Measurements from ENCODE around the gene FNIP1. TPM values are rescaled to one million over a fixed set of nuclear protein-coding genes. Genes with fewer than 3 reads are reported as not detected.

The FNIP1 gene
- total and polyA plus RNA-seq, 2 of the 8 experiments (the other 6 are each of a cell fraction or from before 2014, with no cell fraction given): 3.5 to 17.3 TPM

DNA sequence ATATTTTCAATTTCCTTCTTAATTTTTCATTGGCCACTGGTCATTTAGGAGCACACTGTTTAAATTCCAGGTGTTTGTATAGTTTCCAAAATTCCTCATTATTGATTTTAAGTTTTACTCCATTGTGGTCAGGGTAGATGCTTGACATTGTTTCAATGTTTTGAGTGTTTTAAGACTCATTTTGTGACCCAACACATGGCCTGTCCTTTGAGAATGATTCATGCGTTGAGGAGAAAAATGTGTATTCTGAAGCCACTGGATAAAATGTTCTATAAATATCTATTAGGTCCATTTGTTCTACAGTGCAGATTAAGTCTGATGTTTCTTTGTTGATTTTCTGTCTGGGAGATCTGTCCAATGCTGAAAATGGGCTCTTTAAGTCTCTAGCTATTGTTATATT is 24.4 kb upstream of the FNIP1 start:
- H3K9ac ChIP-seq (replicated peaks in 1 of 4; ENCODE audit: extremely low read depth in 1 of 4, low read depth in 3 of 4, low read length in 3 of 4): no peak overlapping the region
- no peak overlapping the region for H3K56ac ChIP-seq (replicated peaks; ENCODE audit: insufficient read length, low read depth, low read length)
- no peaks in the 10 kb centered on the region for H3K27me3 ChIP-seq (replicated peaks in 1 of 4; ENCODE audit: control insufficient read depth in 3 of 4, extremely low read depth in 1 of 4, insufficient read depth in 3 of 4, low read length in 3 of 4)
- no peaks in the 10 kb centered on the region for H3K23me2 ChIP-seq (ENCODE audit: low read depth, low read length)
- TF ChIP-seq, protein P1, sequence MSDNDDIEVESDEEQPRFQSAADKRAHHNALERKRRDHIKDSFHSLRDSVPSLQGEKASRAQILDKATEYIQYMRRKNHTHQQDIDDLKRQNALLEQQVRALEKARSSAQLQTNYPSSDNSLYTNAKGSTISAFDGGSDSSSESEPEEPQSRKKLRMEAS (IDR thresholded peaks at IDR 0.05): no peak
- TF ChIP-seq, protein P2, sequence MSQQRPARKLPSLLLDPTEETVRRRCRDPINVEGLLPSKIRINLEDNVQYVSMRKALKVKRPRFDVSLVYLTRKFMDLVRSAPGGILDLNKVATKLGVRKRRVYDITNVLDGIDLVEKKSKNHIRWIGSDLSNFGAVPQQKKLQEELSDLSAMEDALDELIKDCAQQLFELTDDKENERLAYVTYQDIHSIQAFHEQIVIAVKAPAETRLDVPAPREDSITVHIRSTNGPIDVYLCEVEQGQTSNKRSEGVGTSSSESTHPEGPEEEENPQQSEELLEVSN (IDR thresholded peaks at IDR 0.05): no peak
- TF ChIP-seq KDM1A (IDR thresholded peaks at IDR 0.05; ENCODE audit: borderline replicate concordance, low read length): no peak
- TF ChIP-seq BCL11A (IDR thresholded peaks at IDR 0.05; ENCODE audit: low read depth in 2 of 2, low read length in 2 of 2): no peak
- no peak for TF ChIP-seq HDAC6 (IDR thresholded peaks at IDR 0.05; ENCODE audit: low read depth, low read length)
- no peak for TF ChIP-seq FOSL1 (IDR thresholded peaks at IDR 0.05; ENCODE audit: insufficient read depth, low read depth, low read length)
- no peak for TF ChIP-seq TBP (IDR thresholded peaks at IDR 0.05; ENCODE audit: low read depth, low read length)
- 93% methylated on average over 1 of the region's 1 CpG; no CpG with 5 or more reads in 1 of the 2 experiments for WGBS, 2 experiments (ENCODE audit: extremely low coverage in 1 of 2, insufficient coverage in 1 of 2, insufficient read length in 1 of 2, insufficient replicate concordance in 2 of 2, low coverage in 1 of 2, low lambda C conversion rate in 2 of 2, missing lambda C conversion rate in 1 of 2)
- no peak overlapping the region for H3K18ac ChIP-seq (ENCODE audit: extremely low read depth, low read length)
- ChIA-PET POLR2A (ENCODE audit: partially characterized antibody) (interaction anchor here (1.0 kb wide), 1 partner anchor 23 kb away, joined by 3 read pairs; no protein-coding TSS in a partner anchor), CTCF (ENCODE audit: partially characterized antibody) (interaction anchor here (0.7 kb wide), 1 partner anchor 211 kb away, joined by 4 read pairs; no protein-coding TSS in a partner anchor)
- no peaks in the 10 kb centered on the region for H3K4me1 ChIP-seq (replicated peaks in 1 of 4; ENCODE audit: control insufficient read depth in 3 of 4, insufficient read depth in 4 of 4, low read length in 3 of 4)
- no peak overlapping the region for H2BK120ac ChIP-seq (replicated peaks; ENCODE audit: low read depth, low read length)
- H4K20me1 ChIP-seq (replicated peaks in 1 of 2; ENCODE audit: control insufficient read depth in 1 of 2, insufficient read depth in 2 of 2, low read length in 2 of 2): no peaks in the 10 kb centered on the region
- no peak overlapping the region for H2BK20ac ChIP-seq (ENCODE audit: low read length)
- no peak overlapping the region for H2BK15ac ChIP-seq (ENCODE audit: low read length)
- peaks cover 3 to 4% of the 10 kb centered on the region in 2 experiments; a peak in 1 of 4 replicates for H3K9me3 ChIP-seq (ENCODE audit: insufficient read depth in 2 of 2, low read depth in 1 of 2, low read length in 1 of 2)
- H3K14ac ChIP-seq (ENCODE audit: insufficient read length): no peak overlapping the region
- H2BK12ac ChIP-seq (ENCODE audit: low read depth, low read length): no peak overlapping the region
- no peaks in the 10 kb centered on the region for H3K79me2 ChIP-seq (ENCODE audit: control insufficient read depth in 1 of 2, insufficient read depth in 2 of 2, low read length in 2 of 2)
- no peaks in the 10 kb centered on the region for H3K79me1 ChIP-seq (ENCODE audit: low read depth, low read length)
- H4K8ac ChIP-seq (ENCODE audit: extremely low read depth, insufficient read depth, low read length): no peak overlapping the region
- DNase-seq (ENCODE audit: low read depth in 1 of 2, low spot score in 2 of 2) (no peak), FAIRE-seq (no peak)
- H4K91ac ChIP-seq (replicated peaks; ENCODE audit: insufficient read length, low read length): no peak overlapping the region
- no peak overlapping the region for H3K4ac ChIP-seq (replicated peaks; ENCODE audit: insufficient read length, low read depth, low read length)
- no peak overlapping the region for H2BK5ac ChIP-seq (ENCODE audit: low read depth, low read length)
- H3K4me2 ChIP-seq (ENCODE audit: insufficient read depth in 1 of 2, low read depth in 2 of 2, low read length in 2 of 2): no peak overlapping the region
- H3K23ac ChIP-seq (ENCODE audit: insufficient read length): no peak overlapping the region
- no peaks in the 10 kb centered on the region for H3K36me3 ChIP-seq (ENCODE audit: control insufficient read depth in 2 of 4, insufficient read depth in 4 of 4, low read length in 3 of 4)
- no peak overlapping the region for H3K27ac ChIP-seq (ENCODE audit: low read depth, low read length)
- H2AFZ ChIP-seq (ENCODE audit: low read length): no peak overlapping the region; the same call in 1 of the 2 replicates
- no peak overlapping the region for H4K5ac ChIP-seq (ENCODE audit: insufficient read length, low read depth, low read length)
- H2AK5ac ChIP-seq (ENCODE audit: low read depth, low read length): no peak overlapping the region
- H3K4me3 ChIP-seq (ENCODE audit: extremely low read depth in 1 of 4, insufficient read depth in 2 of 4, low read depth in 3 of 4, low read length in 4 of 4): no peak overlapping the region
